Osteocyte (in vitro differentiated cells): Measurements from ENCODE around the gene AATK. TPM values are rescaled to one million over a fixed set of nuclear protein-coding genes. Genes with fewer than 3 reads are reported as not detected.

Source experiments
- DNase-seq: peaks from one replicate; pipeline ENCODE4 v3.0.0; 2021; ENCODE audit warnings: mixed read lengths; ENCODE audit not compliant: unreplicated experiment; ENCODE audit errors: extremely low spot score
- H3K27ac Mint-ChIP-seq: one replicate; pipeline ENCODE4 v1.8.0; 2021; ENCODE audit warnings: mild to moderate bottlenecking, mixed read lengths; ENCODE audit not compliant: unreplicated experiment
- H3K27me3 Mint-ChIP-seq: one replicate; pipeline ENCODE4 v1.8.0; 2021; ENCODE audit warnings: mixed read lengths; ENCODE audit not compliant: unreplicated experiment
- H3K36me3 Mint-ChIP-seq: one replicate; pipeline ENCODE4 v1.8.0; 2021; ENCODE audit warnings: mixed read lengths; ENCODE audit not compliant: unreplicated experiment
- H3K4me1 Mint-ChIP-seq: one replicate; pipeline ENCODE4 v1.8.0; 2021; ENCODE audit warnings: mixed read lengths; ENCODE audit not compliant: unreplicated experiment
- H3K4me3 Mint-ChIP-seq: one replicate; pipeline ENCODE4 v1.8.0; 2021; ENCODE audit warnings: mild to moderate bottlenecking, moderate library complexity, mixed read lengths; ENCODE audit not compliant: unreplicated experiment
- H3K9me3 Mint-ChIP-seq: one replicate; pipeline ENCODE4 v1.8.0; 2021; ENCODE audit warnings: mixed read lengths; ENCODE audit not compliant: unreplicated experiment
- CTCF ChIP-seq: fragments of 200-600 bp; sonication (generic); IDR thresholded peaks from 2 replicates; pipeline ENCODE4 v1.5.0; 2021; ENCODE audit warnings: antibody characterized with exemption, mild to moderate bottlenecking, moderate library complexity
- total RNA-seq: library from RNA; stranded (reverse); gene quantifications from 2 replicates; pipeline ENCODE4 v1.2.1, GENCODE V29; 2021

AATK gene
- total RNA-seq, 1 donor from 2014 or later, result not detected

- Mint-ChIP-seq H3K27me3 (no peaks in the 10 kb centered on the region), H3K9me3 (no peaks in the 10 kb centered on the region), H3K4me3 (no peak overlapping the region), H3K27ac (no peak overlapping the region), H3K4me1 (peaks cover 29% of the 10 kb centered on the region), H3K36me3 (no peaks in the 10 kb centered on the region)
- no peak for TF ChIP-seq CTCF
- no peak for DNase-seq
Observed at GRCh38 chr17:81099888-81100287, 66.1 kb downstream of the AATK start.

- no peak overlapping the region for H3K27ac Mint-ChIP-seq
- H3K27me3 Mint-ChIP-seq, result no peaks in the 10 kb centered on the region
Observed at GRCh38 chr17:81097943-81098308, 68.1 kb downstream of the AATK start.

DNA sequence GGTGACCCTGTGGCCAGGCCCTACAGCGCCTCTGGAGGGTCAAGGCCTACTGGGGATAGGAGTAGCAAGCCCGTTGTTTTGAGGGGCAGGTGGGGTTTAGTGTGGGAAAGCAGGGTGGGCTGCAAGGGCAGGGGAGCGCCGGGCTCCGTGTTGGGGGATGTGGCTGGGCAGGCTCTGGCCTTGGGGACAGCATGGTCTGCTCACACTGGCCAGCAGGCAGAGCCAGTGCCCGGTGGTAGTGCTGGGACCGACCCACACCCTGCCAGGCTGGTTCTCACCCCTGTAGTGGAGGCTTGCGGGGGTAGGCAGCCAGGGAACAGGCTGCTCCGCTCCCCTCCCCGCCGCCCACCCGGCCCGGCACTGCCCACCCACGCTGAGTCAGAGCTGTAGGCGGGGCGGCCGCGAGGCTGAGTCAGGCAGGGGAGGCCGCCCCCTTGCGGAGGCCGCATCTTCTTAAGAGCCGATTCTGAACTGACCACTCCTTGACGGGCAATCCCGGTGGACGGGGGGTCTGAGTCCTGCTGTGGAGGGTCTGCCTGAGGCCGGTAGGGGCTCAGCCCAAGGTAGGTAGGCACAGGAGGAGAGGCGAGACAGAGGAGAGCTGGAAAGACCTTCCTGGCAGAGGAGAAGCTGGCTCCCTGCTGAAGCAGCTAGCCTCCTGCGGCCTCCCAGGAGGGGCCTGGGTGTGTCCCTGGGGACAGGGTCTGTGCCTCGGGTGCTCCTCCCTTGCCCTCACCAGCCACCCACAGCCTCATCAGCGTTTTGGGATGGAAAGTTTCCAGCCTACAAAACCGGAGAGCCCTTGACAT, 68.7 kb downstream of the AATK start:
- H3K4me3 Mint-ChIP-seq, result peak overlapping the region; percentile 60
- TF ChIP-seq CTCF, result peak; percentile 86
- H3K27ac Mint-ChIP-seq, result peak overlapping the region; percentile 97
- DNase-seq, result peak; percentile 92
- peaks cover 50% of the 10 kb centered on the region for H3K4me1 Mint-ChIP-seq
- no peaks in the 10 kb centered on the region for H3K9me3 Mint-ChIP-seq
- no peaks in the 10 kb centered on the region for H3K27me3 Mint-ChIP-seq
- no peaks in the 10 kb centered on the region for H3K36me3 Mint-ChIP-seq

More at GRCh38 chr17:81097943-81098308, 68.1 kb downstream of the AATK start:
- DNase-seq, result no peak
- Mint-ChIP-seq H3K9me3 (no peaks in the 10 kb centered on the region), H3K36me3 (no peaks in the 10 kb centered on the region), H3K4me3 (no peak overlapping the region), H3K4me1 (peaks cover 46% of the 10 kb centered on the region)
- TF ChIP-seq CTCF, result no peak

- Mint-ChIP-seq H3K4me3 (no peak overlapping the region), H3K36me3 (no peaks in the 10 kb centered on the region), H3K27ac (peak overlapping the region; percentile 97), H3K4me1 (peaks cover 50% of the 10 kb centered on the region), H3K9me3 (no peaks in the 10 kb centered on the region), H3K27me3 (no peaks in the 10 kb centered on the region)
- TF ChIP-seq CTCF, result no peak
- DNase-seq, result no peak
Observed at GRCh38 chr17:81096741-81097133, 69.3 kb downstream of the AATK start.

DNA sequence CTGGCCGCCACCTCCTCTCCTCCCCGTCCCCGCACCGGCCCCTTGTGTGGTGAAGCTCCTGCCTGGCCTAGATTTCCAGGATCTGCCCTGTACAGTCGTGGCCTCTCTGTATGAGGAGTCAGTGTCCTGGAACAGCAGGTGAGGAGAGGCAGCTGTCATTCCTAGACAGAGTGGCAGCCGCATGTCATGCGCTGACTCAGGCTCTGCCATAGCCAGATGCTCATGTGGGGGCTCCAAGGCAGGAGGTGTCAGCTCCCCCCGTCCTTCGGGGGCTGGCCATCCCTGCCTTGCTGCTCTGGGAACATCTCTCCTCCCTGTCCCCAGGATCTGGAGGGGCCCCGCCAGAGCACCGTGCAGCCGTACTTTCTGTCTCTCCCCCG, 70.6 kb downstream of the AATK start:
- Mint-ChIP-seq H3K4me3 (no peak overlapping the region), H3K9me3 (no peaks in the 10 kb centered on the region), H3K27me3 (no peaks in the 10 kb centered on the region), H3K4me1 (peaks cover 56% of the 10 kb centered on the region), H3K36me3 (no peaks in the 10 kb centered on the region), H3K27ac (peak overlapping the region; percentile 97)
- DNase-seq, result no peak
- TF ChIP-seq CTCF, result no peak
